H1 (cell line): Measurements from ENCODE around the gene PDE1A. TPM values are rescaled to one million over a fixed set of nuclear protein-coding genes. Genes with fewer than 3 reads are reported as not detected.

Experiments
- ATF3 ChIP-seq: IDR thresholded peaks from 2 replicates; pipeline ENCODE4 v1.6.1; 2011; ENCODE audit warnings: low read depth, mild to moderate bottlenecking, low read length; ENCODE audit not compliant: insufficient read depth
- polyA plus RNA-seq, 7 experiments: library from polyadenylated mRNA; depleted of rRNA in 3 of 7; stranded (reverse) in 5 of 7; unstranded in 2 of 7; fragments of >200 nt in 5 of 7; fragments of 200-250 nt in 2 of 7; gene quantifications; 1 replicate in 5 of 7; 2 replicates in 1 of 7; 4 replicates in 1 of 7; pipeline versions ENCODE4 v1.2.1 to v1.2.3, GENCODE V29; 2011 to 2013; ENCODE audit warnings: missing spikeins in 2 of 7, mixed read lengths in 2 of 7
- total RNA-seq: library from RNA; stranded (reverse); fragmentation: NEBNext Ultra II Directional; extraction: Animal tissue kit (Norgen Biotek cat#: 25700); gene quantifications from 2 replicates; pipeline ENCODE4 v1.2.1, GENCODE V29; 2021

Gene PDE1A
- total and polyA plus RNA-seq, 2 of the 8 experiments (the other 6 are each of a cell fraction or from before 2014, with no cell fraction given), result 0.34 TPM; not detected in 1

- TF ChIP-seq ATF3, result no peak
- TF ChIP-seq, all 59 proteins: peak for 0
Observed at GRCh38 chr2:182302174-182302573, 124.7 kb downstream of the PDE1A start (continued).
